ENCODE measurements around the gene AMPD3. TPM values are rescaled to one million over a fixed set of nuclear protein-coding genes. Genes with fewer than 3 reads are reported as not detected.

AMPD3 gene
- total and polyA plus RNA-seq, 2 donors (not counting 3 experiments of a cell fraction or from before 2014, with no cell fraction given): 1.4 to 2.5 TPM

DNA sequence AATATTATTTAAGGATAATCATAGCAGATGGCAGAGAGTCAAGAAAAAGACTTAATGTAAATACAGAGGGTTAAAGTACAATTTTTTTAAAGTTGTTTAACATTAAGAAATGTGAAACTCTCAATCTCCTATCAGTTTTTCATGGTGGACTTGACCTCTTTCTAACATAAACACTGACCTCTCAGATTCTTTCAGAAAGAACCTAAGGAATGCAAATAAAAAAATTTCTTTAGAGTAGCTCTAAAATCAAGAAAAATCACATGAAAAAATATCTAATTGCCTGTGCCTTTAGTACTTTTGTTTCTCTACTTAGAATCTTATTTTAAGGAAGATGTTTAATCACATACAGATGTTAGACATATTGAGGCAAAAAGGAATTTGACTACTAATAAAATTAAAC is 73.1 kb downstream of the AMPD3 start:
- no peak overlapping the region for H3K27ac ChIP-seq (ENCODE audit: insufficient read depth, low read depth, low read length)
- peaks cover 0 to 3% of the 10 kb centered on the region in 2 experiments for H3K36me3 ChIP-seq (ENCODE audit: control insufficient read depth in 2 of 2, extremely low read depth in 1 of 2, insufficient read depth in 2 of 2, low read length in 2 of 2)
- BruUV-seq (replicated peaks): no TSS peak
- FAIRE-seq (no peak), DNase-seq (ENCODE audit: low read depth, low spot score) (peak; percentile 27)
- no peak overlapping the region for H3K4me2 ChIP-seq (ENCODE audit: insufficient read depth, low read length)
- POLR2A ChIA-PET: no interaction called here
- intact Hi-C loops (cut with micrococcal nuclease) (no loop called here), dilution Hi-C loops (cut with MboI; ENCODE audit: extremely low pct_ligation_motif_present, low sequenced_read_pairs) (no loop called here)
- peaks cover 58% of the 10 kb centered on the region for H3K4me1 ChIP-seq (ENCODE audit: control insufficient read depth, extremely low read depth, insufficient read depth, low read length)
- no peak for TF ChIP-seq FOS (IDR thresholded peaks at IDR 0.05; ENCODE audit: borderline replicate concordance, insufficient read depth, low read length)
- TF ChIP-seq, protein P1, sequence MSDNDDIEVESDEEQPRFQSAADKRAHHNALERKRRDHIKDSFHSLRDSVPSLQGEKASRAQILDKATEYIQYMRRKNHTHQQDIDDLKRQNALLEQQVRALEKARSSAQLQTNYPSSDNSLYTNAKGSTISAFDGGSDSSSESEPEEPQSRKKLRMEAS (IDR thresholded peaks at IDR 0.05; ENCODE audit: insufficient read depth, insufficient read length): no peak
- TF ChIP-seq, protein P2, sequence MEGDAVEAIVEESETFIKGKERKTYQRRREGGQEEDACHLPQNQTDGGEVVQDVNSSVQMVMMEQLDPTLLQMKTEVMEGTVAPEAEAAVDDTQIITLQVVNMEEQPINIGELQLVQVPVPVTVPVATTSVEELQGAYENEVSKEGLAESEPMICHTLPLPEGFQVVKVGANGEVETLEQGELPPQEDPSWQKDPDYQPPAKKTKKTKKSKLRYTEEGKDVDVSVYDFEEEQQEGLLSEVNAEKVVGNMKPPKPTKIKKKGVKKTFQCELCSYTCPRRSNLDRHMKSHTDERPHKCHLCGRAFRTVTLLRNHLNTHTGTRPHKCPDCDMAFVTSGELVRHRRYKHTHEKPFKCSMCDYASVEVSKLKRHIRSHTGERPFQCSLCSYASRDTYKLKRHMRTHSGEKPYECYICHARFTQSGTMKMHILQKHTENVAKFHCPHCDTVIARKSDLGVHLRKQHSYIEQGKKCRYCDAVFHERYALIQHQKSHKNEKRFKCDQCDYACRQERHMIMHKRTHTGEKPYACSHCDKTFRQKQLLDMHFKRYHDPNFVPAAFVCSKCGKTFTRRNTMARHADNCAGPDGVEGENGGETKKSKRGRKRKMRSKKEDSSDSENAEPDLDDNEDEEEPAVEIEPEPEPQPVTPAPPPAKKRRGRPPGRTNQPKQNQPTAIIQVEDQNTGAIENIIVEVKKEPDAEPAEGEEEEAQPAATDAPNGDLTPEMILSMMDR (IDR thresholded peaks at IDR 0.05; ENCODE audit: extremely low read depth in 1 of 2, insufficient read depth in 1 of 2, low read depth in 1 of 2, low read length in 2 of 2): no peak
- no peak for TF ChIP-seq POLR2A (IDR thresholded peaks at IDR 0.05; ENCODE audit: low read depth, low read length)
- TF ChIP-seq EZH2 (IDR thresholded peaks at IDR 0.05; ENCODE audit: borderline replicate concordance, low read depth, low read length, severe bottlenecking): no peak
- TF ChIP-seq POLR2AphosphoS5 (IDR thresholded peaks at IDR 0.05; ENCODE audit: insufficient read depth, low read depth, low read length): no peak
- no peak for TF ChIP-seq GATA2 (IDR thresholded peaks at IDR 0.05; ENCODE audit: insufficient read depth, insufficient read length, low read depth, low read length)
- TF ChIP-seq MYC (IDR thresholded peaks at IDR 0.05; ENCODE audit: low read depth, low read length): no peak
- no peak for TF ChIP-seq JUN (IDR thresholded peaks at IDR 0.05; ENCODE audit: borderline replicate concordance, insufficient read depth, insufficient read length, low read depth)
- H3K9me1 ChIP-seq (replicated peaks; ENCODE audit: control insufficient read depth, extremely low read depth, insufficient read depth, low read length): no peaks in the 10 kb centered on the region
- H3K4me3 ChIP-seq (replicated peaks in 1 of 3; ENCODE audit: insufficient read depth in 1 of 3, low read depth in 1 of 3, low read length in 3 of 3): no peak overlapping the region
- no peaks in the 10 kb centered on the region for H3K79me2 ChIP-seq (ENCODE audit: control insufficient read depth, insufficient read depth, low read length)
- no peak overlapping the region for H3K9ac ChIP-seq (replicated peaks; ENCODE audit: extremely low read depth, insufficient read depth, low read length)
- H4K20me1 ChIP-seq (replicated peaks; ENCODE audit: control insufficient read depth, extremely low read depth, insufficient read depth, low read length): no peaks in the 10 kb centered on the region
- H3K27me3 ChIP-seq (ENCODE audit: control insufficient read depth in 2 of 2, insufficient read depth in 2 of 2, low read length in 2 of 2): no peaks in the 10 kb centered on the region
- CTCF ChIA-PET: interaction anchor here (0.8 to 2.0 kb wide), 6 partner anchors 12 to 162 kb away, joined by 3 to 15 read pairs (median 3); partner anchors contain the start of gene RNF141
- H2AFZ ChIP-seq (ENCODE audit: low read depth, low read length): no peak overlapping the region
- H3K9me3 ChIP-seq (replicated peaks; ENCODE audit: control insufficient read depth, insufficient read depth, low read length): no peaks in the 10 kb centered on the region

Data from endothelial cell of umbilical vein (primary cell).